Measurements from ENCODE around the gene CTXND2.
"Not testable (repeated sequence)": the region's sequence is repeated elsewhere in the genome, so short reads cannot be mapped to it uniquely, and the experiment has no call there.

DNA sequence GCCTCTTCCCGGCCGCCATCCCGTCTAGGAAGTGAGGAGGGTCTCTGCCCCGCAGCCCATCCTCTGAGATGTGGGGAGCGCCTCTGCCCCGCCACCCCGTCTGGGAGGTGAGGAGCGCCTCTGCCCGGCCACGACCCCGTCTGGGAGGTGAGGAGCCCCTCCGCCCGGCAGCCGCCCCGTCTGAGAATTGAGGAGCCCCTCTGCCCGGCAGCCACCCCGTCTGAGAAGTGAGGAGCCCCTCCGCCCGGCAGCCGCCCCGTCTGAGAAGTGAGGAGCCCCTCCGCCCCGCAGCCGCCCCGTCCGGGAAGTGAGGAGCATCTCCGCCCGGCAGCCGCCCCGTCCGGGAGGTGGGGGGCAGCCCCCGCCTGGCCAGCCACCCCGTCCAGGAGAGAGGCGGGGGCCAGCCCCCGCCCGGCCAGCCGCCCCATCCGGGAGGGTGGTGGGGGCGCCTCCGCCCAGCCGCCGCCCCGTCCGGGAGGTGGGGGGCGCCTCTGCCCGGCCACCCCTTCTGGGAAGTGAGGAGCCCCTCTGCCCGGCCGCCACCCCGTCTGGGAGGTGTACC lies 36.1 kb upstream of the CTXND2 start:
- TF ChIP-seq, protein P1, sequence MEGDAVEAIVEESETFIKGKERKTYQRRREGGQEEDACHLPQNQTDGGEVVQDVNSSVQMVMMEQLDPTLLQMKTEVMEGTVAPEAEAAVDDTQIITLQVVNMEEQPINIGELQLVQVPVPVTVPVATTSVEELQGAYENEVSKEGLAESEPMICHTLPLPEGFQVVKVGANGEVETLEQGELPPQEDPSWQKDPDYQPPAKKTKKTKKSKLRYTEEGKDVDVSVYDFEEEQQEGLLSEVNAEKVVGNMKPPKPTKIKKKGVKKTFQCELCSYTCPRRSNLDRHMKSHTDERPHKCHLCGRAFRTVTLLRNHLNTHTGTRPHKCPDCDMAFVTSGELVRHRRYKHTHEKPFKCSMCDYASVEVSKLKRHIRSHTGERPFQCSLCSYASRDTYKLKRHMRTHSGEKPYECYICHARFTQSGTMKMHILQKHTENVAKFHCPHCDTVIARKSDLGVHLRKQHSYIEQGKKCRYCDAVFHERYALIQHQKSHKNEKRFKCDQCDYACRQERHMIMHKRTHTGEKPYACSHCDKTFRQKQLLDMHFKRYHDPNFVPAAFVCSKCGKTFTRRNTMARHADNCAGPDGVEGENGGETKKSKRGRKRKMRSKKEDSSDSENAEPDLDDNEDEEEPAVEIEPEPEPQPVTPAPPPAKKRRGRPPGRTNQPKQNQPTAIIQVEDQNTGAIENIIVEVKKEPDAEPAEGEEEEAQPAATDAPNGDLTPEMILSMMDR (IDR thresholded peaks at IDR 0.05) = not testable (repeated sequence)
- not testable (repeated sequence) for TF ChIP-seq MXI1 (IDR thresholded peaks at IDR 0.05; ENCODE audit: low read depth, low read length); RCOR1 (IDR thresholded peaks at IDR 0.05; ENCODE audit: low read length); JUND (IDR thresholded peaks at IDR 0.05); ELF1 (IDR thresholded peaks at IDR 0.05)
- TF ChIP-seq, protein P2, sequence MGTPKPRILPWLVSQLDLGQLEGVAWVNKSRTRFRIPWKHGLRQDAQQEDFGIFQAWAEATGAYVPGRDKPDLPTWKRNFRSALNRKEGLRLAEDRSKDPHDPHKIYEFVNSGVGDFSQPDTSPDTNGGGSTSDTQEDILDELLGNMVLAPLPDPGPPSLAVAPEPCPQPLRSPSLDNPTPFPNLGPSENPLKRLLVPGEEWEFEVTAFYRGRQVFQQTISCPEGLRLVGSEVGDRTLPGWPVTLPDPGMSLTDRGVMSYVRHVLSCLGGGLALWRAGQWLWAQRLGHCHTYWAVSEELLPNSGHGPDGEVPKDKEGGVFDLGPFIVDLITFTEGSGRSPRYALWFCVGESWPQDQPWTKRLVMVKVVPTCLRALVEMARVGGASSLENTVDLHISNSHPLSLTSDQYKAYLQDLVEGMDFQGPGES (IDR thresholded peaks at IDR 0.05; ENCODE audit: low read depth, low read length) = not testable (repeated sequence)
